Thyroid gland (tissue), 4 donors: Measurements from ENCODE around the gene APOH. TPM values are rescaled to one million over a fixed set of nuclear protein-coding genes. Genes with fewer than 3 reads are reported as not detected.

Experiments
- DNase-seq, 2 donors: peaks; one replicate each; pipeline ENCODE4 v3.0.0-alpha.2; 2019
- H3K27ac ChIP-seq, 3 donors: fragments of 200-600 bp; sonication (generic); 1 replicate in 2 of 3; 2 replicates in 1 of 3; pipeline ENCODE4 v1.5.1; 2016 to 2019; ENCODE audit warnings: mild to moderate bottlenecking in 1 of 3, moderate library complexity in 1 of 3
- H3K27me3 ChIP-seq: fragments of 200-600 bp; sonication (generic); one replicate; pipeline ENCODE4 v1.5.1; 2019
- H3K36me3 ChIP-seq, 2 donors: fragments of 200-600 bp; sonication (generic); one replicate each; pipeline ENCODE4 v1.5.1; 2016 to 2019
- H3K4me1 ChIP-seq, 2 donors: fragments of 200-600 bp; sonication (generic); one replicate each; pipeline ENCODE4 v1.5.1; 2017 to 2019
- H3K4me3 ChIP-seq, 3 donors: fragments of 200-600 bp; sonication (generic); replicated peaks in 1 of 3; 1 replicate in 2 of 3; 2 replicates in 1 of 3; pipeline ENCODE4 v1.5.1; 2016; ENCODE audit warnings: mild to moderate bottlenecking in 1 of 3
- H3K9me3 ChIP-seq: fragments of 200-600 bp; sonication (generic); one replicate; pipeline ENCODE4 v1.5.1; 2017
- POLR2A ChIP-seq, 2 donors: fragments of 450-650 bp; IDR thresholded peaks; one replicate each; pipeline ENCODE4 v1.6.1; 2017; ENCODE audit warnings: antibody characterized with exemption in 2 of 2, mild to moderate bottlenecking in 2 of 2, moderate library complexity in 1 of 2
- WGBS, 2 donors: methylation state at CpG; one replicate each; pipeline ENCODE4 v1.1.5; 2017; 5-methylcytosine and 5-hydroxymethylcytosine counted together
- intact Hi-C: fragments of 100-400 bp; cut with DNase I; formaldehyde crosslinking; loops from one replicate; pipeline ENCODE4 v1.15.1; 2023
- total RNA-seq, 4 donors: library from RNA; depleted of rRNA; stranded (reverse); fragments of >200 nt; gene quantifications; one replicate each; pipeline ENCODE4 v1.2.3, GENCODE V29; 2016
- TF ChIP-seq, protein P1 (sequence below), 6 experiments: fragments of 200-600 bp in 3 of 6; fragments of 450-650 bp in 3 of 6; sonication (generic) in 3 of 6; IDR thresholded peaks; one replicate each; pipeline ENCODE4 v1.5.1; 2016 to 2019; ENCODE audit warnings: antibody characterized with exemption in 6 of 6, mild to moderate bottlenecking in 2 of 6, inconsistent platforms in 1 of 6, moderate library complexity in 1 of 6

APOH gene
- total RNA-seq, 4 donors from 2014 or later = not detected

DNA sequence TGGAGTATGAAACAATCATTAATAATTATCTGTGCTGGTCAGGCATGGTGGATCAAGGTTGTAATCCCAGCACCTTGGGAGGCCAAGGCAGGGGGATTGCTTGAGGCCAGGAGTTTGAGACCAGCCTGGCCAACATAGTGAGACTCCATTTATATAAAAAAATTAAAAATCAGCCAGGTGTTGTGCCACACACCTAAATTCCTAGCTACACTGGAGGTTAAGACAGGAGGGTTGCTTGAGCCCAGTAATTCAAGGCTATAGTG, 44.3 kb upstream of the APOH start:
- Histone ChIP-seq H3K4me3 (no peak overlapping the region), H3K27ac (no peak overlapping the region), H3K27me3 (no peaks in the 10 kb centered on the region), H3K9me3 (no peaks in the 10 kb centered on the region), H3K4me1 (peaks cover 0 to 13% of the 10 kb centered on the region in 2 donors), H3K36me3 (no peaks in the 10 kb centered on the region)
- TF ChIP-seq, protein P1, sequence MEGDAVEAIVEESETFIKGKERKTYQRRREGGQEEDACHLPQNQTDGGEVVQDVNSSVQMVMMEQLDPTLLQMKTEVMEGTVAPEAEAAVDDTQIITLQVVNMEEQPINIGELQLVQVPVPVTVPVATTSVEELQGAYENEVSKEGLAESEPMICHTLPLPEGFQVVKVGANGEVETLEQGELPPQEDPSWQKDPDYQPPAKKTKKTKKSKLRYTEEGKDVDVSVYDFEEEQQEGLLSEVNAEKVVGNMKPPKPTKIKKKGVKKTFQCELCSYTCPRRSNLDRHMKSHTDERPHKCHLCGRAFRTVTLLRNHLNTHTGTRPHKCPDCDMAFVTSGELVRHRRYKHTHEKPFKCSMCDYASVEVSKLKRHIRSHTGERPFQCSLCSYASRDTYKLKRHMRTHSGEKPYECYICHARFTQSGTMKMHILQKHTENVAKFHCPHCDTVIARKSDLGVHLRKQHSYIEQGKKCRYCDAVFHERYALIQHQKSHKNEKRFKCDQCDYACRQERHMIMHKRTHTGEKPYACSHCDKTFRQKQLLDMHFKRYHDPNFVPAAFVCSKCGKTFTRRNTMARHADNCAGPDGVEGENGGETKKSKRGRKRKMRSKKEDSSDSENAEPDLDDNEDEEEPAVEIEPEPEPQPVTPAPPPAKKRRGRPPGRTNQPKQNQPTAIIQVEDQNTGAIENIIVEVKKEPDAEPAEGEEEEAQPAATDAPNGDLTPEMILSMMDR (IDR thresholded peaks at IDR 0.05) = no peak
- TF ChIP-seq POLR2A (IDR thresholded peaks at IDR 0.05) = no peak
- DNase-seq = no peak
- intact Hi-C loops = no loop called here

DNA sequence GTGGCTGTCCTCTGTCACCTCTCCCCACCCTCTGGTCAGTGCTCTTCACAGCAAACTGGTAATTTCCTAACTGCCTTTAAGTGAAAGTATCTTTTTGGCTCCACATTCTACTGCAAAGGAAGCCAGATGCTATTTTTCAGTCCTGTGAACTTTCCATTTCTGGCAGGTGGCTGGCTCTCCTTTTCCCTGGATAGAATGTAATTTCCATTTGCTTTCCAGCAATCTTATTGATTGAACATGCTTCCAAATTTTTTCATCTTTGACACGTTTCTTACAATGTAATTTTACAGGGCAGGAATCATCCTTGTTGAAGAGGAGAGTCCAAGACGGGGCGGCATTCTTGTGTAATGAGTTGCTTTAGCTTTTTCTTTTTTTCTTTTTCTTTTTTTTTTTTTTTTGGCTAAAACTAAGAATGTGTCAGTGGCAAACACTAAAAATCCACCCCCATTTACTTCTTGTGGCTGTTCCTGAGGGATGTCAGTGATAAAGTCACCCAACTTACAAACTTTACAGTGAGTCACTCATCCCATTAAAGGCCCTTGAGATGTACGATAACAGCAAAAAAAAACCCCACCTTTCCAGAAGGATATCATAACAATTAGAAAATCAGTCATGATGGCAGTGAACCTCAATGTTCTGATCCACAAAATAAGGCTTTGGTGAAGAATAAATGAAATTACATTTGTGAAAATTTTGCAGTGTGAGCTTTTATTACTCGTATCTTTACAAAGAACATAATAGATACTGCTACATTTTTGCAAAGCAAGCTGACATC, 43.8 kb upstream of the APOH start:
- DNase-seq = no peak
- 62 to 64% methylated on average over 5 of the region's 5 CpGs for whole genome bisulfite sequencing, 2 donors
- Histone ChIP-seq H3K4me3 (no peak overlapping the region), H3K27ac (no peak overlapping the region), H3K4me1 (peaks cover 0 to 13% of the 10 kb centered on the region in 2 donors), H3K36me3 (no peaks in the 10 kb centered on the region), H3K9me3 (no peaks in the 10 kb centered on the region), H3K27me3 (no peaks in the 10 kb centered on the region)
- TF ChIP-seq, protein P1 (IDR thresholded peaks at IDR 0.05) = no peak
- TF ChIP-seq POLR2A (IDR thresholded peaks at IDR 0.05) = no peak
- intact Hi-C loops = no loop called here

DNA sequence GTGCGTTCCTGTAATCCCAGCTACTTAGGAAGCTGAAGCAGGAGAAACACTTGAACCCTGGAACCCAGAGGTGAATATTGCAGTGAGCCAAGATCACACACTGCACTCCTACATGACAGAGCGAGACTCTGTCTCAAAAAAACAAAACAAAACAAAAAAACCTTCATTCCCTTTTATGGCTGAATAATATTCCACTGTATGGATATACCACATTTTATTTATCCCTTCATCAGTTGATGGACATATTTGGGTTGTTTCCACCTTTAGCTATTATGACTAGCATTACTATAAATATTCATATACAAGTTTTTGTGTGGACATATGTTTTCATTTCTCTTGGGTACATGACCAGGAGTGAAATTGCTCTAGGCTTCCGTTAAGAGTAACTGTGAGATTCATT, 42.3 kb upstream of the APOH start:
- Histone ChIP-seq H3K4me1 (peaks cover 0 to 13% of the 10 kb centered on the region in 2 donors), H3K9me3 (no peaks in the 10 kb centered on the region), H3K27me3 (no peaks in the 10 kb centered on the region), H3K4me3 (no peak overlapping the region), H3K36me3 (no peaks in the 10 kb centered on the region), H3K27ac (no peak overlapping the region)
- 97 to 99% methylated on average over 3 of the region's 3 CpGs for WGBS, 2 donors
- TF ChIP-seq, protein P1 (IDR thresholded peaks at IDR 0.05) = no peak
- no peak for TF ChIP-seq POLR2A (IDR thresholded peaks at IDR 0.05)
- intact Hi-C loops = no loop called here
- no peak for DNase-seq

DNA sequence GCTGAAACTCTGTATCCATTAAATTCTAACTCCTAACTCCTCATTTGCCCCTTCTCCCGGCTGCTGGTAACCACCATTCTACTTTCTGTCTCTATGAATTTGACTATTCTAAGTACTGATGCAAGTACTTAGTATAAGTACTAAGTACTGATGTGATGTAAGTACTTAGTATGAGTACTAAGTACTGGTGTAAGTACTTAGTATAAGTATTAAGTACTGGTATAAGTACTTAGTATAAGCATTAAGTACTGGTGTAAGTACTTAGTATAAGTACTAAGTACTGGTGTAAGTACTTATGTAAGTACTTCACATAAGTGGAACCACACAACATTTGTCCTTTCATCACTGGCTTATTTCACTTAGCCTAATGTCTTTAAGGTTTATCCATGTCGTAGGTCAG, 40.9 kb upstream of the APOH start:
- WGBS, 2 donors = 92 to 95% methylated on average over 2 of the region's 2 CpGs
- intact Hi-C loops = no loop called here
- Histone ChIP-seq H3K9me3 (no peaks in the 10 kb centered on the region), H3K4me1 (peaks cover 0 to 13% of the 10 kb centered on the region in 2 donors), H3K27ac (no peak overlapping the region), H3K4me3 (no peak overlapping the region), H3K27me3 (no peaks in the 10 kb centered on the region), H3K36me3 (no peaks in the 10 kb centered on the region)
- TF ChIP-seq POLR2A (IDR thresholded peaks at IDR 0.05) = no peak
- TF ChIP-seq, protein P1 (IDR thresholded peaks at IDR 0.05) = no peak
- no peak for DNase-seq

DNA sequence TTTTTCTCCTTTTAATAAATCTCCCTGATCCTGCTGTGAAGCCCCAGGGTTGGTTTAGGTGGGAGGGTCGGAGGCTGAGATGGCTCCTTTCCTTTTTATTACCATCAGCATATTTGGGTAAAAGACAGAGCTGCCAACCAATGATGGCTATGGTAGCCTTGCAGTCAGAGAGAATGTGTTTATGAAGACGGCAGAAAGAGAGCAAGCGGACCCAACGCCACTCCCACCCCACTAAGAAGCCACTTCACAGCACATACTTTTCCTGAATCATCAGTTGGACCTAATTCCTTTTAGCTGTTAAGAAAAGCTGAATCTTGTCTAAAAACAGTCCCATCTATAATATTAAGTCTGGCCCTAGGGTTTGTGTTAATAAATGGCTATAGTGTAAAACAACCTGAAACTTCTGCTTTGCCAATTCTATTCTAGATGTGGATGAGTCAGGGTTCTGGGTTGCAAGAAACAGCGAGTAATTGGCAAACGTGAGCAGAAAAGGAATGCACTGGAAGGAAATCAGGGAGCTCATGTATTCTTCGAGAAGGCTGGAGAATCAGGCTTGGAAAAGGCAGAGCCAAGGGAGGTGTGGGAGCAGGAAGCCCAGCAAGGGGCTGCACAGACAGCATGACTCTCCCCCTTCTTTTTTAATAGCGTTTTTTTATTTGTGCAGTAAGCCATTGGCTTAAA, 39.2 kb upstream of the APOH start:
- TF ChIP-seq, protein P1 (IDR thresholded peaks at IDR 0.05) = no peak
- no peak for TF ChIP-seq POLR2A (IDR thresholded peaks at IDR 0.05)
- no peaks in the 10 kb centered on the region for H3K27me3 ChIP-seq
- H3K4me3 ChIP-seq = no peak overlapping the region
- no peaks in the 10 kb centered on the region for H3K9me3 ChIP-seq
- intact Hi-C loops = no loop called here
- no peak overlapping the region for H3K27ac ChIP-seq
- DNase-seq = no peak
- peaks cover 0 to 7% of the 10 kb centered on the region in 2 donors for H3K4me1 ChIP-seq
- H3K36me3 ChIP-seq = no peaks in the 10 kb centered on the region
- WGBS, 2 donors = 70 to 79% methylated on average over 8 of the region's 8 CpGs
